ENCODE results near the gene EXD3.

The EXD3 gene

GRCh38 chr9:137294681-137295237 lies 128.2 kb downstream of the EXD3 start:
- DNase-seq (ENCODE audit: low read depth in 2 of 2), result no peak

- no peak for DNase-seq (ENCODE audit: low read depth in 2 of 2)
Measured at GRCh38 chr9:137294091-137294680, 128.8 kb downstream of the EXD3 start.

- DNase-seq (ENCODE audit: low read depth in 2 of 2), result no peak
Measured at GRCh38 chr9:137293482-137294090, 129.4 kb downstream of the EXD3 start.

GRCh38 chr9:137293094-137293481 lies 129.9 kb downstream of the EXD3 start:
- DNase-seq (ENCODE audit: low read depth in 2 of 2), result no peak

- DNase-seq (ENCODE audit: low read depth in 2 of 2), result no peak
Measured at GRCh38 chr9:137286975-137287383, 136.0 kb downstream of the EXD3 start.

GRCh38 chr9:137281345-137282116 lies 141.4 kb downstream of the EXD3 start:
- DNase-seq (ENCODE audit: low read depth in 2 of 2), result no peak

- no peak for DNase-seq (ENCODE audit: low read depth in 2 of 2)
Measured at GRCh38 chr9:137280474-137281344, 142.3 kb downstream of the EXD3 start.

GRCh38 chr9:137279741-137280473 lies 143.1 kb downstream of the EXD3 start:
- no peak for DNase-seq (ENCODE audit: low read depth in 2 of 2)

GRCh38 chr9:137278721-137279711 lies 143.9 kb downstream of the EXD3 start:
- DNase-seq (ENCODE audit: low read depth in 2 of 2), result no peak

- DNase-seq (ENCODE audit: low read depth in 2 of 2), result no peak
Measured at GRCh38 chr9:137278061-137278701, 144.8 kb downstream of the EXD3 start.

- DNase-seq (ENCODE audit: low read depth in 2 of 2), result no peak
Measured at GRCh38 chr9:137277329-137278041, 145.5 kb downstream of the EXD3 start, which contains the start of gene TOR4A. TSS of gene TOR4A (plus strand) at chr9:137277726. CDS start at chr9:137278690, 964 bp downstream.

- no peak for DNase-seq (ENCODE audit: low read depth in 2 of 2)
Measured at GRCh38 chr9:137276473-137277328, 146.3 kb downstream of the EXD3 start.

GRCh38 chr9:137275588-137276472 lies 147.1 kb downstream of the EXD3 start:
- DNase-seq (ENCODE audit: low read depth in 2 of 2), result no peak

GRCh38 chr9:137275203-137275587 lies 147.8 kb downstream of the EXD3 start:
- no peak for DNase-seq (ENCODE audit: low read depth in 2 of 2)

GRCh38 chr9:137273611-137274320 lies 149.2 kb downstream of the EXD3 start:
- DNase-seq (ENCODE audit: low read depth in 2 of 2), result no peak

GRCh38 chr9:137273095-137273490 lies 149.9 kb downstream of the EXD3 start:
- DNase-seq (ENCODE audit: low read depth in 2 of 2), result no peak

All from fibroblast of skin of left biceps (primary cell).